HG03432 (cell line): ENCODE results near the gene RAP1GAP.

Source experiments
- ATAC-seq: cut with Tn5 transposase; IDR thresholded peaks from one replicate; pipeline ENCODE4 v1.9.1; 2021; ENCODE audit warnings: mild to moderate bottlenecking, moderate library complexity; ENCODE audit not compliant: unreplicated experiment

Gene RAP1GAP

DNA sequence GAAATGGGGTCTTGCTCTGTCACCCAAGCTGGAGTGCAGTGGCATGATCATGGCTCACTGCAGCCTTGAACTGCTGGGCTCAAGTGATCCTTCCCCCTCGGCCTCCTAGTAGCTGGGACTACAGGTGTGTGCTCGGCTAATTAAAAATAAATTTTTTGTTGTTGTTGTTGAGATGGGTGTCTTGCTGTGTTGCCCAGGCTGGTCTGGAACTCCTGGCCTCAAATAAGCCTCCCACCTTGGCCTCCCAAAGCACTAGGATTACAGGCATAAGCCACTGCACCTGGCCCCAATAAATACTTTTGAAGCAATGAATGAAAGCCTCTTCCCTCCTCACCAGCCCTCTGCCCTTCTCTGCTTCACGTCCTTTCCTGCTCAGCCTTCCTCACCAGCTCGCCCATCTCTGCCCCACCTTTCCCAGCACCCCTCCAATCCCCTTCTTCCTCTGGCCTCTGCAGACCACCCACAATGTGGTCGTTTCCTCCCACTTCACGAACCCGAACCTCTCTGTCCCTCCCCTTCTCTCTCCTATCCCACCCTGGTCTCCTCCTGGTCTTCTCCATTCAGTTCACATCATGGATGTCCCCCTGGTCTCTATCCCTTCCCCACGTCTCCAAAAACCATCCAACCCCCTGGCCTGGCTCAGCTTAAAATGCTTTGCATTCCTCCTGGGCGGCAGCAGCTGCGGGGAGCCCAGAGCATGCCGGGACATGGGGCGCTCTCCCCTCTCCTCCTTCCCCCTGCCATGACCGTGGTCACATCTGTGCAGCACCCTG lies 38.4 kb downstream of the RAP1GAP start:
- no peak for ATAC-seq

DNA sequence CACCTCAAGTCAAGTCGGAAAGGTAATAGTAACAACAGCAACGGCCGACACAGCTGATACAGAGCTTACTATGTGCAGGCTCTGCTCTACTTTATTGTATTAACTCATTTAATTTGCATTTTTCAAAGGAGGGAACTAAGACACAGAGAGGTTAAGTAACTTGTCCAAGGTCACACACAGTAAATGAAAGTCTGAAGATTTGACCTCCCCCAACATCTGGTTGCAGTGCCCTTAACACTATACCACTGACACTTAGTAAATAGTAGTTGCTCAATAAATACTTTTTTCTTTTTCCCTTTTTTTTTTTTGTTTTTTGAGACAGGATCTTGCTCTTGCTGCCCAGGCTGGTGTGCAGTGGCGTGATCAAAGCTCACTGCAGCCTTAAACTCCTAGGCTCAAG lies 39.2 kb downstream of the RAP1GAP start:
- no peak for ATAC-seq

DNA sequence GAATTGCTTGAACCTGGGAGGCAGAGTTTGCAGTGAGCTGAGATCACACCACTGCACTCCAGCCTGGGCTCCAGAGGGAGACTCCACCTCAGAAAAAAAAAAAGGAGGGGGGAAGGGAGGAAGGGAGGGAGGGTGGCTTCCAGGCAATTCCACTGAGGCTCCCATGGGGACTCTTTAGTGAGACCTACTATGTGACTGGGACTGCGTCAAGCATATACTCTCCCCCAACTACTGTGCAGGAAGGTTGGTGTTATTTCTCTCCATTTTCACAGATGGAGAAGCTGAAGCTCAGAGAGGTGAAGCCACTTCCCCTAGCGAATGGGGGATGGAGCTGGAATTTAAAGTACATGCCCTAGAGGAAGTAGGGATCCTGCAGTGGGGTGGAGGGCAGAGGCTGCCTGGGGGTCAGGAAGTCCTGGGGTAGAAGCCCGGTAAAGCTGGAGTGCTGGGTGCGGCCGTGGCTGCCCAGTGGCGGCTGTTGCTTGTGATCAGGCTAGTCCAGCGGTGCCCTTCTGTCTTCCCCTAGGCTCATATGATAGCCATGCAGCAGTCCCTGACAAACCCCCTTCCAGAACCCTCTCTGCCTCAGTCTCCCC lies 40.3 kb downstream of the RAP1GAP start:
- ATAC-seq, result no peak

DNA sequence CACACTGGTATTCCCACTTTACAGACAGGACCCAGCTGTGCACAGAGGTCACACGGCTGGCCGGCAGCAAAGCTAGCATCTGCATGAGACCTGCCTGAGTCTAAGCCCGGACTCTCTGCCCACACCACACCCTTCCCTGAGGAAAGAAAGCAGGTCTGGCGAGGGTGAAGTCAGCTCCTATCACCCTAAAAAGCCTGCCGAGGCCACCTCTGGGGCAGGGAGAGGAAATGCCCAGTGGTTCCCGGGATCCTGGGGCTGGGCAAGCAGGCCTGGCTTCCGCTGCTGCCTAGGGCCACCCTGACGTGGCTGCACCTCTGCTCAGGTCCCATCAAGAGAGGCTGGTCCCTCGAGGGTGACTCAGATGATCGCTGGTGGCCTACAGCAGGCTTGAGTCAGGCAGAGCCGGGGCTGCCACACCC lies 42.2 kb downstream of the RAP1GAP start:
- no peak for ATAC-seq

DNA sequence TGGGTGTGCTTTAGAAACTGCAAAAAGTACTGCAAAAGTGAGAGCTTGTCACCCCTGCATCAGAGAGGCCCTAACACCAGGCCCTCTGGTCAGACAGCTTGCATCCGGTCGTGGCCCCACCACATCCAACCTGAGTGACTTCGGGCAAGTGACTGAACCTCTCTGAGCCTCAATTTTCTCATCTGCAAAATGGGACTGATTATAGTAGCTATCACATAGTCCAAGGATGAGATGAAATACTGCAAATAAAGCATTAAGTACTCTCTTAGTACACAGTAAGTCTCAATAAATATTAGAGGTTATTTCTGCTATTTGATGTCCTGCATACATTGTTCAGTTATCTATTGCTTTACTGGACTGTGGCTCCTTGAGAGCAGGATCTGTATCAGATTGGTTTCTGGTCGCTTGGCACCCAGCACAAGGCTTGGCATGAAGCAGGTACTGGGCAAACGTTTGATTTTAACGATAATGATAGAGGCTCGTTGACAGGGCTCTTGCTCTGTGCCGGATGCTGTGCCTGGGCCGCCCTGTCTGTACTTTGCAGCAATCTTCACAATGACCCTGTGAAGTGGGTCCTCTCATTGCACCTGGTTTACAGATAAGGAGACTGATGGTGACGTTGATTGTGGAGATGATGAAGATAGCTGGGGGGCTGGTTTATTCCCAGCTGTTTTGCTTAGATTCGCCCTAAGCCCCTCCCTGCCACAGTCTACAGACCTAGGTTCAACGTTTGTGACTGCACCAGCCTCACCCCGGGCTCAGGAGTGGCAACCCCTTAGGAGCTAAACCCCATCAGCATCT lies 43.6 kb downstream of the RAP1GAP start:
- no peak for ATAC-seq

DNA sequence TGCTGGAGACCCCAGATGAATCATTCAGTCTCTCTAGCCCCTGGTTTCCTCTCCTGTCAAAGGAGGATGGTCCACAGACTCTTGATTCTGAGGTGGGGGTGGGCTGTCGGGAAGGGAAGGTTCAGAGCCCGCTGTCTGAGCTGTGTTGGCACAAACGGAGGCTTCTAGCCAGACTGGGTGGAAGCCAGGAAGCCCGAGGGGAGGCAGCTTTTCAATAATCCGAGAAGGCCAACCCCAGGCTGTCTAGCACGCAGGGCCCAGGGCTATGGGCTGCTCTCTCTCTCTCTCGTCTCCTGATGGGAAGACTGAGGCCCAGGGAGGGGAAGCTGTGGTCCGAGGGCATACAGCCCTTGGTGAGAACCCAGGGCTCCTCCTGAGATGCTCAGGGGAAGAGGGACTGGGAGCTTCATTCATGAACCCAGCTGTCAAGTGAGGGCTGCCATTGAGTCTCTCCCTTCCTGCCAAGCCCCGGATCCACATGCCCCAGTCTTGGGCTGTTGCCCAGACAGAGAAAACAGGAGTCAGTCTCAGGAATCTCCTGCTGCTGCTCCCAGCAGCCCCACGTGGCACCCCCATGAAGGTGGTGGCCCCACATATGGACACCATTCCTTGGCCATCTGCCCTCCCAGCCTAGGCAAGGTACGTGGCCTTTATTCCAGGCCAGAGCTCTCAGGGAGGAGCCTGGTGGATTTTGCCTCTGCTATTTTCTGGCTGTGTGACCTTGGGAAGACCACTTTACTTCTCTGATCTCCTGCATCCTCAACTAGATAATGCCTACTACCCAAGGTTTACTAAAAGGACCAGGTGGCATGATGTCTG lies 44.4 kb downstream of the RAP1GAP start:
- ATAC-seq, result no peak

DNA sequence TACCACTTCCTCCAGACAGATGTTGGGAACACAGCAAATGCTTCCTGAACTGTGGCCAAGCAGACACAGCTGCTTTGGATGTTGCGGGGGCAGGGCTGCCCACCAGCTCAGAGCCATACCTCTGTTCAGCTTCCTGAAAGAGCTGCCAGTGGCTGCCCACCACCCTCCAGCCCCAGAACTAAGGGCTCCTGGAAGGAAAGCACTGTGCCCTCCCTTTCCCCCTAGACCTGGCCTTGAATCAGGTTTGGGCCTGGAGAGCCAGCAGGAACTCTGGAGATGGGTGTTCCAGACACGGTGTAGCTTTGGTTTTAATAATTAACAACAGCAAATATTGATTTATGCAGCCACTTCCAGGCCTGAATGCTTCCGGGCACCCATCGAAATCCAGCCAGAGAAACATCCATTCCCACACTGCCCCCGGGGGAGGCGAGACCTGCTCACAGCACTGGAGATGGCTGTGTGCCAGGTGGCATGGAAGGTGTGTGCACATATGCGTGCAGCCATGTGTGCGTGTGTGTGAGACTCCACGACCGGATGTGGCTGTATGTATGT lies 45.7 kb downstream of the RAP1GAP start:
- ATAC-seq, result no peak

DNA sequence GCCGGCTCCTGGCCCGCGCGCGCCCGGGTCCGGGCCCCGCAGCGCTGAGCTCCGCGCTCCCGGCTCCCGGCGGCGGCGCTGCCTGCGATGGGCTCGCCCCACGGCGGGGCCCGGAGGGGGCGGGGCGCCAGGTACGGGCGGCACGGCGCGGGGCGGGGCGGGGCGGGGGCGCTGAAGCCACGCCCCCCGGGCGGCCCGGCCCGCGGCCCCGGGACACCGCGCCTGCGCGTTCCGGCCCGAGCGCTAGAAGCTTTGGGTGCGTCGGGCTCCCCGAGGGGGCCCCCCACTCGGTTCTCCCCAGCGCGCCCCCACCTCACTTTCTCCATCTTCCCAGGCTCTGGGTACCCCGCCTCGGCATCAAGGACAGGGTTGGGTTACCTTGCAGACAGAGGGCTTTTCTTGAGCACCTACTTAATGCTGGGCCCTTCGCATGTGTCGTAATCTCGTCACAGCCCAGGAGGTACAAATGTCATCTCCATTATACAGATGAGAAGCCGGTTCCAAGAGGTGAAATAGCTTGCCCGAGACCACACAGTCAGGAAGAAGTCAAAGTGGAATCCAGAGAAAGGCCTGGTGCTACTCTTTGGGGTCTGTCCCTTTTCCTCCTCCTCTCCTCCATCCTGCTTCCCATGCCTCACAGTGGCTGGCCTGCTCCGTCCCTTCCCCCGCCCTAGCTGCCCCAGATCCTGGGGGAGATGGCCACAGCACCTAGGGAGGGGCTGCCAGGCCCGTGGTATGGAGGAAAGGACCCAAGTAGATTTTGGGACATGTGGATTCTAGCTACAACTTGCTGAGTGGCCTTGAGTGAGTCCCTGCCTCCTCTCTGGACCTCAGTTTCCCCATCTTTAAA lies 46.5 kb downstream of the RAP1GAP start:
- ATAC-seq, result no peak

DNA sequence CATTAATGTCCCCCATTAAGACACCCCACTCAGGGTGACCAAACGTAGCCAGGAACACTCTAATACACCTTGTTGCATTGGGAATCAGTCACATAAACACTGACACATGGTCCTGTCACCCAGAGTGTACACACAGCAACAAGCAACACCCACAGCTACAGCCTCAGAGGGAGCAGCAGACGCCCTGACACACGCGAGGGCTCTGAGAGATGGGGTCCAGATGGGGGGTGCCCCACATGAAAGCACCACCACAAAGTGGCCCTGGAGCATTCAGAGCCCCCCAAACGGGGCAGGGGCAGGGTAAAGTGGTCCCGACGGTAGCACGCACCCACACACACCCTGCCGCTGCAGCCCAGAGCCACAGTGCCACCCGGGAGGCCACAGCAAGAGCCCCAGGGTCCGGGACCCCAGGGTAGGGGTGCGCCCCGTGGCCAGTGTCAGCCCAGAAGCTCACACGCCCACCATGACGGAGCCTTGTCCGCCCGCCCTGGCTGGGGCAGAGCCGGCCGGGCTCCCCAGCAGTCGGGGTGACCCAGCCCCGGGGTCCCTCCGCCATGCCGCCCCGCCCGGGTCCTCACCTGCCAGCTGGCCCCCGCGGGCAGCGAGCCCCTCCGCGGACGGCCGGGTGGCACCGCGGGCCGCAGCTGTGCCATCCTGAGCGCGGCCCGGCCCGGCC lies 47.3 kb downstream of the RAP1GAP start:
- no peak for ATAC-seq

DNA sequence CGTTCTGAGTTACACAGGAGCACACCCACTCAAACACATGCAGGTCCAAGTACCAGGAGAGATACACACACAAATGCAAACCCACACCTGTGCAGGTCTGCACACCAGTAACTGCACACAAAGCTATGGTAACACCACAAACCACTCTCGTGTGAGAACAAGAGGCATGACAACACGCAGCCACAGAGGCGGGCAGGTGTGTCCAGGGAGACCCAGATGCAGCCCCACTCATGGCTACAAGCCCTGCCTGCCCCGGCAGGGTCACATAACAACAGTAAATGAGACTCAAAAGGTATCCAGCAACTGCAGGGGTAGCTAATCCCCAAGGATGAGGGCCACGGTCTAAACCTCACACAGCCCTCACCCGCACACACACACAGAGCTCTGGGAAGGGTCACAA lies 48.1 kb downstream of the RAP1GAP start:
- ATAC-seq, result no peak

DNA sequence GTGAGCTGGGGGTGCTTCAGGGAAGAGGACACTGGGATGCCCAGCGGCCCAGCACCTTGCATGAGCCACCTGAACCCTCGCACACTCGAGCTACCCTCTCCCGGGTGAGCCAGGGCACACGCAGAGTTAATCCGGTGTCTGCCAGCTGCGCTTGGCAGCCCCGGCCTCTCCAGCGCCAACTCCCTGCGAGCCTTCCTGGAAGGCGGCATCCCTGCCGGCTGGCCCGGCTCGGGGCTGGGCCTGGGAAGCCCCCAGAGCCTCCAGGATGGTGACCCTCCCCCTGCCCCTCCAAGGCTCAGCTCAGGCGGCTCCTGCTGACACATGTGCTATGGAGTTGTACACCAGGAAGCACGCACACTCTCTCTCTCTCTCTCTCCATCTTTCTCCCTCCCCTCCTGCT lies 48.7 kb downstream of the RAP1GAP start:
- ATAC-seq, result no peak

DNA sequence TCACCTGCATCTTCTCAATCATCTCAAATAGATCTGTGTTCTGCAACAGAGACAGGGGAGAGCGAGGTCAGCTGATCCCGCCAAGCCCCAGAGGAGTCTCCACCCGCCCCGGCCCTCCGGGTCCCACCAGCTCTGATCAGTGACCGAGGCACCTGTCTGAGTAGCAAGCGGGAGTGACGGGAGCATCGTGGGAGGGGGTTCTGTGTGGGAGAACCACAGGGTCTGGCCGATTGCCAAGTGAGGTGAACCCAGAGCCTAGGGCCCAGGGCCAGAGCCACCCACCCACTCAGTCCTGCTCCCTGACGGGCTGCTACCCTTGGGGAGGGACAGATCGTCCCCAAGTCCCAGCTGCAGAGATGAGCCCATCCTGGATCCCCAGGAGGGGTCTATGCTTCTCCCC lies 49.1 kb downstream of the RAP1GAP start:
- ATAC-seq, result no peak

DNA sequence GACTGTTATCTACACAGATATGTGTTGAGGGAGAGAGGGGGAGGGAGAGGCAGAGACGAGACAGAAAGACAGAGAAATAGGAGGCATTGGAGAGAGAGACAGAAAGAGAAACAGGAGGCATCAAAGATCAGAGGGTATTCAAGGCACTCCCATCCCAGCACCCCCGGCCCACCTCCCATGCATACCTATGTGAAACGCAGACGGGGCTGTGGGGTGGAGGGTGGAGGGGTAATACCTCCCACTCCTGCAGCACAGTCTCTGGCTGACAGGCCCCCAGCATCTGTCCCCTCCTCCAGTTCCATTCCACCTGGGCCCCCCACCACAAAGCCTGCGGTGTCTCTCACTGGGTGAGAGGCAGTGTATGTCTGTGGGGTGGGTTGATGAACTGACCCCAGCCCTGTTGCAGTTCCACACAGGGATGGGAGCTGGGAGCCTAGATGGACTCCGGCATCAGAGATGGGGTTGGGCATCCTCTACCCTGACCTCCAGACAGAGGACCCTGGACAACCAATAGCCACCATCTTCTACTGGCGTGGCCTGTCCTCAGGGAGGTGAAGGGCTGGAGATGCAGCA lies 49.7 kb downstream of the RAP1GAP start:
- ATAC-seq, result no peak

DNA sequence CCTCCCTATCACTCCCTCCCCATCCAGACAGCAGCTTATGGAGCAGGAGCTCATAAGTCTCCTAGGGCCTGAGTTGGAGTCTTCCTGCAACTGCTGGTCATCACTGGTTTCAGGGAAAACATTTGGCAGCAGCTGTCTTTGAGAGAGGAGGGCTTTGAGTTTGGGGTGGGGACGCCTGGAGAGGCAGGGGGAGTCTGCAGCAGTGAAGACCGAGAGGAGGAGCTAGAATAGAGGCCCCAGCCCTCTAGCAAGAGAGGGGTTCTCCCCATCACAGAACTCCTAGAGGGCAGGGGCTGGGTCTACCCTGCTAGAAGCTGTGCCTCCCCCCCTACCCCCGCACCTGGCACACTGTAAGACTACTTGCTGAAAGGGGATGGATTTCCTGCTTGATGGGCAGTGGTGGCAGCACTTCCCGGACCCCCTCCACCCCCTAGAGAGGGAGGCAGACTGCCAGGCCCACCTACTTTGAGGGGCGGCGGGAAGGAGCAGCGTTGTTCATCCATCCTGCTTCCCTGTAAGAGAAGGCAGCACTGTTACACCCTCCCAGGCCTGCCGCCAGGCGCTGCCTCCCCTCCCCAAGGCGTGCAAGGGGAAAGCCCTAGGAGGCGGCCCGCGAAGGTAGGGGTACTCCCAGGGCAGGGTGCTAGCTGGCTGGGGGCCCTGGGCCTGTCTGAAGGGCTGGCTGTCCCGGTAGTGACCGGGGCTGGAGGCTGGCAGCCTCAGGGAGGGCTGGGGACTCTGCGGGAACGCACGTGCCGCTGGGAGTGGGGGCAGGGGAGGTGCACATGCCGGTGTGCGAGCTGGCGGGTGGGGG lies 50.4 kb downstream of the RAP1GAP start:
- no peak for ATAC-seq

DNA sequence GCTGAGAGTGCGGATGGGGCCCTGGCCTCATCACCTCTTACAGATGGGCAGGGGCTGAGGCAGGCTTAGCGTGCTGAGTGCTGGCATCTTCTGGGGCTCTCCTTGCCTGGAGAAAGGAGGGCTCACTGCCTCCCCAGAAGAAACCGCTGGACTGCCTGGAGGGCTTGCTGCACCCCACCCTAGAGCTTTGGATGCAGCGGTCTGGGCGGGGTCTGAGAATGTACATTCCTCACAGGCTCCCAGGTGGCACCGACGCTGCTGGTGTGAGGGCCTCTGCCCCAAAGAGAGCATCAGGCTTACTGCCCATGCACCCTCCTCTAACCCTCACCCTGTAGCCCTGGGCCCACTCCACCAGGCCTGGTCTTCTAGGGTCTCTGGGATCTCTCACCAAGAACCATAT lies 51.1 kb downstream of the RAP1GAP start:
- no peak for ATAC-seq

DNA sequence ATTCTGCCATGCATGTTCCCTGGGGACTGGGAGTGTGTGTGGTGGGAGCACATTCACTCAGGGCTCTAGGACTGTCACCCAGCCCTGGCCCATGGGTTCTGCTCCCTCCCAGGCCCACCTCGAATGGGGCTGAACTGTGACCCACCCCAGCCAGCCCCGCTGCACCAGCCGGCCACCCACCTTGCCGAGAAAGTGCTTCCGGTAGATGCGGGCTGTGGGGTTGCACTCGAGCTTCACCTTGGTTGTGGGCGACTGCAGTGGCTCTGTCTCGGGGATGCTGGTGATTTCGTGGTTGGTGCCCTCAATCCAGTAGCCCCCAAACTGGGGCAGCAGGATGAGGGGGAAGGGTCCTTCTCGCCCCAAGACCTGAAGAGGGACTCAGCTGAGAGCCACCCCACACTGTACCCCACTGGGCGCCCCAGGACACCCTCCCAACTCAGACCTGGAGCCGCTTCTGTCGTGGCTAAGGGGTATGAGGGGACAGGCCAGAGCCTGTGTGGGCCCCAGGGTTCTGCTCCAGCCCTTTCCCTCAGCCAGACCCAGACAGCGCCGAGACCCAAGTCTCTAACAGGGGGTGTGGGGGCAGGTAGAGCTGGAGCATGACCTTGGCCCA lies 51.9 kb downstream of the RAP1GAP start:
- ATAC-seq, result no peak

DNA sequence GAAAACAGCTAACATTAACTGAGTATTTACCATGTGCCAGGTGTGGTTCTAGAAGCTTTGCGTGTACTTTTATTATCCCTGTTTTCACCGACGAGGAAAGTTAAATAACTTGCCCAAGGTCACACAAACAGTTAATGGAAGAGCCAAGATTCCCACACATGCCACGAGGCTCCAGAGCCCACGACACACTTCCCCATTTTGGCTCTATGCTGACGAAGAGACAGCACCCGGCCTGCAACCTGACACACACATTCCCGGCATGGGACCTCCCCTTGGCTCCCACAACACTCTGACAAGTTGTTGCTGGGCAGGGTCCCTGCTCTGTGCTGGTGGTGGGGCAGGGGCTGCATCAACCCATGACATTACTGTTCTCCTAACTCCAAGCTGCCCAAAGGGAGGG lies 52.8 kb downstream of the RAP1GAP start:
- ATAC-seq, result no peak
